Measurements from ENCODE around the gene TCF3.
"Not testable (repeated sequence)": the region's sequence is repeated elsewhere in the genome, so short reads cannot be mapped to it uniquely, and the experiment has no call there.

TCF3 gene

DNA sequence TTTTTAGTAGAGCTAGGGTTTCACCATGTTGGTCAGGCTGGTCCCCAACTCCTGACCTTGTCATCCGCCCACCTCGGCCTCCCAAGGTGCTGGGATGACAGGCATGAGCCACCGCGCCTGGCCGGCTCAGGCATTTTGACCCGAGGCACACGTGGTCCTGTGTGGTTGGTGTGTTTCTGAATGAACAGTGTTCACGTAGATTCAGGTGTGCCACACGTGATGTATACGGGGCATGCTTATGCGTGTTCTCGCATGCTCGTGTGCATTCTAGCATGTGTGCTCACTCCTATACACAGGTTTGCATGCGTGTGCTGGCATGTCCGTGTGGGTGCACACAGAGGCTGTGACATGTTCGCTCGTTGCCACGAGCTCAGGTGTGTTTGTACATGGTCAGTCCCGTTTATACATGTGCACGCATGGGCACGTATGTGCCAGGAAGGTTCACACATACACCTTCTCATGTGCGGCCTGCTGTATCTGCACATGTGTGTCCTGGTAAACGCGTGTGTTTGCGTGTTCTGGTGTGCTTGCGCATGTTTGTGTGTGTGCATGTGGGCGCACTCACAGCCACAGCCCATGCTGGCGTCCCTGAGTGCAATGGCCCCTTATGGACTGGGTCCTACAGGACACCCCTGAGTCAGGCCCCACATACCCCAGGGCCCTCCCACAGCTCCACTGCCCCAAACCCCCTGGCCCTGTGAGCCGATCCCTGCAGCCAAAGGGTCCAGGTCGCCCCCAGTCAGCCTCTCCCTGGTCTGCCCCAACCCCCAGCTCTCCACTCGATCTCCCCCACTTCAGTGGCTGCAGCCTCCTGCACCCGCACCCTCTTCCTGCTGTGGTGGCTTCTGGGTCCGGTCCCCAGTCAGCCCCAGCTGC lies 20.6 kb upstream of the TCF3 start:
- DNase-seq = no peak

DNA sequence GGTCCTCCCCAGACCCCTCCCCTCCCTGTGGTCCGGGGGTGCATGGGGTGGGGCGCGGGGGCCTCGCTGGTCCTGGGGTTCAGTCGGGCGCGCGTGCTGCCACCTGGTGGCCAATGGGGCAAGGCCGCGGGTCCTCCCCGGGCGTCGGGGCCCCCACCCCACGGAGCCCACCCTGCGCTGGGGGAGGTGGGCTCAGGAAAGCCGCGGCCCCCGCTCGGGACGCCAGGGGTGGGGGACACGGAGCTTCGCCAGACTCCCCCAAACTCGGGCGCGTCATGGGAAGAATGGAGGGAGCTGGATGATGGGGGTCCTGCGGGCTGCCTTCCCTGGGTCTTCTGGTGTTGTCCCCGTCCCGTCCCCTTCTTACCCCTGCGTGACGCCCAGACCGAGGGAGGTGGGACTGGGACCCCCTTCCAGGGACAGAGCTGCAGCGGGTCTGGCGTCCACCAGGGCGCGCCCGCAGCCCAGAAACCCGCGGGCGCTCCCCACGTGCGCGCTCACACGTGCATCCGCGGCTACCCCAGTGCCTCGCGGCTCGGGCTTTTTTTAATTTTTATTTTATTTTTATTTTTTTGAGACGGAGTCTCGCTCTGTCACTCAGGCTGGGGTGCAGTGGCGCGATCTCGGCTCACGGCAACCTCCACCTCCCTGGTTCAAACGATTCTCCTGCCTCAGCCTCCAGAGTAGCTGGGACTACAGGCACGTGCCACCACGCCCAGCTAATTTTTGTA lies 19.8 kb upstream of the TCF3 start:
- DNase-seq = no peak

DNA sequence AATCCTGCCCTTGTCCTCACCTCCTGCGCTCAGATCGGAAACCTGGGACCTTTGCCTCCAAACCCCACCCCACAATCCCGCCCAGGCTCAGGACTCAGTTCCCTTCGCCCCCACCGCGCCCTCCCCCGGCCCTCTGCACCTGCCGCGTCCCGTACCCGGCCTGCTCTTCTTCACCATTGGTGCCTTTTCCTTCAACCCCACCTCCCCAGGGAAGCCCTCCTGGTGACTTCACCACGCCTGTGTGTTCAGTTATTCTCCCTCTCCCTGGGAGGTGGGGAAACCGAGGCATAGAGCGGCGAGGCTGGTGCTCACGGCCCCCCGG lies 19.3 kb upstream of the TCF3 start:
- DNase-seq = no peak

DNA sequence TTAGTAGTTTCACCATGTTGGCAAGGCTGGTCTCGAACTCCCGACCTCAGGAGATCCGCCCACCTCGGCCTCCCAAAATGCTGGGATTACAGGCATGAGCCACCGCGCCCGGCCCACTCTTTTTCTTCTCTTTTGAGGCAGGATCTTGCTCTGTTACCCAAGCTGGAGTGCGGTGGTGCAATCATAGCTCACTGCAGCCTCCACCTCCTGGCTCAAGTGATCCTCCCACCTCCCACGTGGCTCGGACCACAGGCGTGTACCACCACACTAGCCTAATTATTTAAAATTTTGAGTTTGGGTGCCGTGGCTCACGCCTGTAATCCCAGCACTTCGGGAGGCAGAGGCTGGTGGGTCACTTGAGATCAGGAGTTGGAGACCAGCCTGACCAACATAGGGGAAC lies 18.3 kb upstream of the TCF3 start:
- not testable (repeated sequence) for DNase-seq

DNA sequence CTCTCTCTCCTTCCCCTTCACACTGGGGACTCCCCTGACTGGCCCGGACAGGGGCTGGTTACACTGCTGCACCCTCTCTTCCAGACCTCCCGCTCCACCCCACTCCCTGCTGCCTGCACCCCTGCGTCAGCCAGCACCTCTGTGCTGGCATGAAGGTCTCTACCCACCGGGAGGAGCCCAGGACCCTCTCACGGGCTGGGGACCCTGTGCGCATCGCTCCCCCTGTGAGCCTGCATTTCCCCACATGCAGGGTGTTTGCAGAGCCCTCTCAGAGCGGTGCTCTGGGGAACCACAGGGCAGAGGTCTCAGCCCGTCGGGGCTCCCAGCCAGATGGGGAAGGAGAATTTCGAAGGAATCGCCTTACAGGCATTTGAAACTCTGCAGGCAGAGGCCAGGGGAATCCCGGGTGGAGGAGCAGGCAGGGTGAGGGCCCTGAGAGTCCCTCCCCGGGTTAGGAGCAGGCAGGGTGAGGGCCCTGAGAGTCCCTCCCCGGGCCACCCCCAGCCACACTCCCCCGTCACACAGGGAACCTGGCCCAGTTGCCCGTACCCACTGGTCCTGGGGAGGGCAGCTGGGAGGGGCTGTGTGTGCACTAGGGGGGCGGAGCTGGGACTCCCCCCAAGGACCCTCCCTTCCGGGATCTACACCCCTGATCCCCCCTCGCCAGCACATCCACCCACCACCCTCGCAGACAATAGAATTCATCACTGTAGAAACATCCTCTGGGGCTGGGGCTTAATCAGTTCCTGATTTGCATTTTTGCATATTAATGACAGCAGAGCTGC lies 16.3 kb upstream of the TCF3 start:
- no peak for DNase-seq

DNA sequence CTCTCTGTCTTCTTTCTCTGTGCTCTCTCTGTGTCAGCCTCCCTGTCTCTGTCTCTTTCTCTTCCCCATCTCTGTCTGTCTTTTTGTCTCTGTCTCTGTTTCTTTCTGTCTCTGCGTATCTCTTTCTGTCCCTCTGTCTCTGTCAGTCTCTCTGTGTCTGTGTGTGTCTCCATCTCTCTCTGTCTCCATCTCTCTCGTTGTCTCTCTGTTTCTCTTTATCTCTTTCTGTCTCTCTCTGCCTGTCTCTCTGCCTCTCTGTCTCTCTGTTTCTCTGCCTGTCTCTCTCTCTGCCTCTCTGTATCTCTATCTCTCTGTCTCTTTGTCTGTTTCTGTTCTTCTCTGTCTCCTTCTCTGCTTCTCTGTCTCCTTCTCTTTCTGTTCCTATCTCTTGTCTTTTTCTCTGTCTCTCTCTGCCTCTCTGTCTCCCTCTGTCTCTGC lies 15.7 kb upstream of the TCF3 start:
- DNase-seq = no peak

DNA sequence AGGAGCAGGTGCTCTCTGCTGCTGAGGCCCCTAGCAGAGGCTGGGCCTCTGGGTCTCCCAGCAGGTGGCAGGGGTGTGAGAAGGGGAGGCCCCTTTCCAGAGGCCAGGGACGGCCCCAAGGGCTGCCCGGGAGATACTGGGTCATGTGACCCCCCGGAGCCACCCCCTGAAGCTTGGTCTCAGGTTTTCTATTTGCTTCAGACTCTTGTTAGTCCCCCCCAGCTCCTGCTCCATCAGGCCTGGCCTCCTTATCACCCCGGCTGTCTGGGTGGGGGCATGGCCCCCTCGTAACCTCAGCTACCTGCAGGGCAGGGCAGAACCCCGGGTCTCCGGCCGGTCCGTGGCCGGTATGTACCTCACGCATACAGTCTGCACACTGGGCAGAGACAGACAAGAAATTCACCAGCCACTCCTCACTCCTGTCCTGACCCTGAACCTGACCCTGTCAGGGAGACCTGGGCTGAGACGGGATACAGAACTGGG lies 13.2 kb upstream of the TCF3 start:
- DNase-seq = no peak

DNA sequence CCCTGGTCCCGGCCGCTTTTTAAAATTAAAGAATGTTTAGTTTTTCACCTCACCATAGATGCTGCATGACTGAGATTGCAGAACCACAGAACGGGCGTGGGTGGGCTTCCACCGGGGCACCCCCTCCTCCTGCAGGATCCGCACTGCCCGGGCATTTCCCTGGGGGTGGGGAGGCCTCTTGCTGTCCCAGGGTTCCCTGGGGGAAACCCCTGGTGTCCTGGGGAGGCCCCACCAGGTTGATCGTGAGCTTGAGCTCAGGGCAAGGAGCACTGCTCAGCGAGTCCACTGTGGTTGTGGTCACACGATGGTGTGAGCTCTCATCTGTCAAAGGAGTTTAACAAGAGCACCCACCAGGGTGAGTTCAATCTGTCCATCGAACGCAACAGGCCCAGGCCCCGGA lies 11.4 kb upstream of the TCF3 start:
- DNase-seq = no peak

DNA sequence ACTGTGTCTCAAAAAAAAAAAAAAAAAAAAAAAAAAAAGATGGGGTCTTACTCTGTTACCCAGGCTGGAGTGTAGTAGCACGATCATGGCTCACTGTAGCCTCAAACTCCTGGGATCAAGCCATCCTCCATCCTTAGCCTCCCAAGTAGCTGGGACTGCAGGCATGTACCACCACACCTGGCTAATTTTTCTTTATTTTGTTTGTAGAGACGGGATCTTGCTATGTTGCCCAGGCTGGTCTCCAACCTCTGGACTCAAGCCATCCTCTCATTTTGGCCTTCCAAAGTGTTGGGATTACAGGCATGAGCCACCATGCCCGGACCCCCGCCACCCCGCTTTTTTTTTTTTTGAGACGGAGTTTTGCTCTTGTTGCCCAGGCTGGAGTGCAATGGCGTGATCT lies 10.8 kb upstream of the TCF3 start:
- DNase-seq = not testable (repeated sequence)

DNA sequence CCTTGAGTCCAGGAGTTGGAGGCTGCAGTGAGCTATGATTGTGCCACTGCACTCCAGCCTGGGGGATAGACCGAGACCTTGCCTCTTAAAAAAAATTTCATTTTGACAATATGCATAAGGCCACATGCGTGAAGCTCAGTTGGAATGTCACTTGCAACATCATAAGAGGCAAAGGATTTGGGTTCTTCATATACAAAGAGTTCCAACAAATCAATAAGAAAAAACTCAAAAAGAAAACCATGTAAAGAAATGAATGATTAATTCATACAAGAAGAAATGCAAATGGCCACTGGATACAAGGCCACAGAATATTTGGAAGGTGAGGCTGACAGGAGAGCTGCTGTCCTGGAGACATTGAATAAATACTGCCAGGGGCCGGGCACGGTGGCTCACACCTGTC lies 9.6 kb upstream of the TCF3 start:
- no peak for DNase-seq

DNA sequence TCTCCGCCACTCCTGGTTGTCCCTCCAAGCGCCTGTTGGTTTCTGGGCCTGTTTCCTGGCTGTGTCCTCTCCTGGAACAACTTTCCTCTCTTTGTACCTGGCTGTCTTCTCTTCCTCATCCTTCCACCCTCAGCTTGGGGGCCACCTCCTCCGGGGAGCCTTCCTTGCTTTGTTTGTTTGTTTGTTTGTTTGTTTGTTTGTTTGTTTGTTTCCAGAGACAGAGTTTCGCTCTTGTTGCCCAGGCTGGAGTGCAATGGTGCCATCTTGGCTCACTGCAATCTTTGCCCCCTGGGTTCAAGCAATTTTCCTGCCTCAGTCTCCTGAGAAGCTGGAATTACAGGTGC lies 6.6 kb upstream of the TCF3 start:
- DNase-seq = no peak

DNA sequence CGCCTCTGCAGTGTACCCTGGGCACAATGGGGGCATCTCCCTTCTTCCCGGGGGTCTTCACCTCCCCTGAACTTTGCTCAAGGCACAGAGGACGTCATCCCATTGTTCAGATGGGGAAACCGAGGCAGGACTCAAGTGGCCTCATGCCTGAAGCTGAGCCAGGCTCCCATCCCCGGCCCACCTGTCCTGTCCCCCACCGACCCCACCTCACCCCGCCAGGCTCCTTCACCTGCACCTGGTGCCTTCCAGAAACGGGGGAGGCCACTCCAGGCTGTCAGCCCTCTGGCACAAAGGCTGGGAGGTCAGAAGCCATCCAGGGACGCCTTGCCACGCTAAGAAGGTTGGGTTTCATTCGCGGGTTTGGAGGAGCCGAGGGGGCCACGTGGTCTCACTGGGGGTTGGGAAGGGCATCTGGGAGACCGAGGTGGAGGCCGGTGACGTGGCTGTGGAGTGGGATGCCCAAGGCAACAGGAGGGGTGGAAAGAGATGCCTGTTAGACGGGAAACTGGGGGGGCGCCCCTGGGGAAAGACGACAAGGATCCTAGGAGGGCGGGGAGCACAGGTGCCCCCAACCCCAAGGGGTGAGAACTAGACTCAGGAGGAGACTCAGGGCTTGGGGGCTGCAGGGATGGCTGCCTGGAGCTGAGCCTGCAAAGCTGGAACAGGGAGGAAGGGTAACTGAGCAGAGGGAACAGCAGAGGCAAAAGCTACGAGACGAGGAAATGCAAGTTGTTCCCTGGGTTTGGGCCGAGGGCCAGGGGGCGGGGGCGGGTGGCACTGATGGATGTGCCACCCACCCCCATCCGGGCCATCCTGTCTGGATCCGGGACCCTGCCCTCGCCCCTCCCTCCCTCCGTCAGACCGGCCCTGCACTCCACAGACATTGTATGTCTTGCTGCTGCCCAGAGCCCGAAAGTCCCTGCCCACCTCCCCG lies 6.0 kb upstream of the TCF3 start:
- no peak for DNase-seq

DNA sequence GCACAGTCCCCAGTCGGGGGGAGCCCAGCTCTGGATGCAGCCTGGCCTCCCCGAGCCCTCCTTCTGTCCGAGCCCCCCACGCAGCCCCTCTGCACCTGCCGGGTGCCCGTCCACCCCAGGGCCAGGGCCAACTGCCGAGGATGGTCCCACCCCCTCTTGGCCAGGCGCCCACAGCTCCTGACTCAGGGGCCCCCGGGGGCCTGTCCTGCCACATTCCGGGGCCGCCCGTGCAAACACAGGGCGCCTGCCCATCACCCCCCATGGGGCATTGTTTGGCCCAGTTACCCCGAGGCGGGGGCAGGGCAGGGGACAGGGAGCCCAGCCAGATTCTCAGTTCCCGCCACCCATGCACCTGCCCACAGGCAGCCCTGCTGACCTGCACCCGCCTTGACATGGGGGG lies 5.3 kb upstream of the TCF3 start:
- DNase-seq = no peak

DNA sequence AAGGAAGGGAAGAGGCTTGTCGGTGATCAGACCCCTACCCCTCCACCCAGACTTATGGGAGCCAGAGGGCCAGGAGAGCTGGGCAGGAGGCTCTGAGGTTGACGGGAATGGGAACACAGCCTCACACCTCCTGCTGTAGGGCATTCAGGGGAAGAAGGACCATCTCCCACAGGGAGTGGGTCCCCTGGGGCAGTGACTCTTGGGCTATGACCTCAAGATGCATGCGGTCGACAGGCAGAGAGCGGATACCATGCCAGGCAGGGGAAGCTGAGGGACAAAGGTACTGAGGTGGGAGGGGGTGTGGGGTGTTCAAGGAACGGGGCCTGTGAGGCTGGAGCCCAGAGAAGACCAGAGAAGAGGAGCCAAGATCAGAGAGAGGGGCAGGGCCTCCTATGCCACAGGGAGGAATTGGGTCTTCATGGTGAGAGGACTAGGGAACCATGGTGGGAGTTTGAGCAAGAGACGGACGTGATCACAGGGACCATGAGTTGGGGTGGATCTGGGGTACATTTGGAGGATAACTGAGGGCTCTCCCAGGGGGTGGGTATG lies 4.6 kb upstream of the TCF3 start:
- DNase-seq = no peak

DNA sequence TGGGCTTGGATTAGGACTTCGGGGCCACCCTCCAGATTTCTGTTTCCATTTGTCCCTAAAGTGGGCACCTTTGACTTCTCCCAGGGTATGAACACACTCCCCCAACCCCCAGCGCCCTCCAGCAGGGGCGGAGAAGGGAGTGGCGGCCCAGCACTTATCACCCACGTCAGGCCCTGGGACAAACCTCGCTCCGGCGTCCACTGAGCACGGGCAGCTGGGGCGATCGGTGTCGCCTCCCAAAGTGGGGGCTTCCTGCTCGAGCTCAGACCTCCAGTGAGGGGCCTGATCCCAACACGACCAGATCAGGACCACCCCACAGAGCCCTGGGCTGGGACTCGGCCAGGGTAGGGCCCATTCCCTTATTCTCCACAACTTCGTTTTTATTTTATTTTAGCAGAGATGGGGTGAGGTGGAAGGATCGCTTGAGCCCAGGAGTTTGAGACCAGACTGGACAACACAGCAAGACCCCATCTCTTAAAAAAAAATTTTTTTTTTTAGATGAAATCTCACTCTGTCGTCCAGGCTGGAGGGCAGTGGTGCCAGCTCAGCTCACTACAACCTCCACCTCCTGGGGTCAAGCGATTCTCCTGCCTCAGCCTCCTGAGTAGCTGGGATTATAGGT lies 3.7 kb upstream of the TCF3 start:
- DNase-seq = no peak

DNA sequence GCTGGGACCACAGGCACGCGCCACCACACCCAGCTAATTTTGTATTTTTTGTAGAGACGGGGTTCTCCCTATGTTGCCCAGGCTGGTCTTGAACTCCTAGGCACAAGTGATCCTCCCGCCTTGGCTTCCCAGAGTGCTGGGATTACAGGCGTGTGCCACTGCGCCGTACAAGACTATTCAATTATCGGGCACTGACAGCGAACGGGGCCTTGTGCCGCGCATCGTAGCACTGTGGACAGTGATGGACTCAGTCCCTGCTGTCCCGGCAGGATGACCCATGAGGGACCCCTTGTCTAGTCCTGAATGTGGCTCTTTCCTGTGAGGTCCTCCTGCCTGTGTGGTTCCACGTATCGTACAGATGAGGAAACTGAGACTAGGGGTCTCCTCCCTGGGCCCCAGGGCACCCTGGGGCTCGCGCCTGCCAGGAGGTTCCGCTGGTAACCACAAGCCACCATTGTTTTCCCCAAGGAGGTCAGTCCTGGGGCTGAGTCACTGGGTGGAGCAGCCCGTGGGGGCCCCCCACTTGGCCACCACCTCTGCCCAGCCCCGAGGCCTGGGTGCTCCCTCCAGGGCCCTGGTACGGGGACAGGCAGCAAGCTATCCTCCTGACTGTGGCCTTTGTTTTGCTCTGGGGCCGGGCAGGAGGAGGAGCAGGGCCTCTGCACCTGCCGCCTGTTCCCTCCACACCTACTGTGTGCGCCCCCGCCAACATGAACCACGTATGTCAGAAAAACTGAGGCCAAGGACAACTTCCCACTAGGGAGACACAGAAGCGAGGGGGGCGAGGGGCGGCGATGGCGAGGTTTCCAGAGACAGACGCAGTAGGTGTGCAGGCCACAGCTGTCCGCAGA lies 2.9 kb upstream of the TCF3 start:
- DNase-seq = no peak

DNA sequence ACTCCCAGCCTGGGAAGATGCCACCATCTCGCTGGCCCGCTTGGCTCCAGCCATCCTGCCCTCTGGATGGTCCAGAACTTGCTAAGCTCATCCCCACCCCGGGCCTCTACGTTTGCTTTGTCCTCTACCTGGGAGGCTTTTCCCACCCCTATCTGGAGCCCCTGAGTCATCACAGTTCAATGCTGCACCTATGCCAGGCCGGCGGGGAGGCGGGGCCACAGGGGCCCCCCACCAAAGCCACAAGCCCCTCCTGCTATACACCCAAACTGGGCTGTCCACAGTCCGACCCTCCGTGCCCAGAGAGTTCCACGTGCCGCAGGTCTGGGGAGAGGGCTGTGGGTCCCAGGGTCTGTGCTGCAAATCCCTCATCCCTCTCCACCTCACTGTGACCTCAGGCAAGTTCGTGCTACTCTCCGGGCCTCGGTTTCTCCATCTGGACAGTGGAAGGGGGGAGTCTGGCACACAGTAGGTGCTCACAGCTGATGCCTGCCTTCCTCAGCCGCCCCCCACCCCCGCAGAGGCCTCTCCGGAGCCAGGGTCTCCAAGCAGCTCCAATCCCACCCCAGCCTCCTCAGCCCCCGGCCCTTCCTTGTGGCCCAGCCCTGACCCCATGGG lies 1.9 kb upstream of the TCF3 start:
- DNase-seq = no peak

DNA sequence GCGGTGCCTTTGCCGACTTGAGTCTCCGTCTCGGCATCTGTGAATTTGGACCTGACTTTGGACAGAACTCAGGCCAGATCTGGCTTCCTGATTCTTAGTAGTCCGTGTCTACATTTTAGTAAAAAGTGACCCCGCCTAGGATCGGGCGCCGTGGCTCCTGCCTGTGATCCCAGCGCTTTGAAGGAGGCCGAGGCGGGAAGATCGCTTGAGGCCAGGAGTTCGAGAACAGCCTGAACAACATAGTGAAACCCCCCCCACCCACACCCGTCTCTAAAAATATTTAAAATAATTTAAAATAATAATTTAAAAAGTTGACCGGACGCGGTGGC lies 849 bp upstream of the TCF3 start:
- DNase-seq = no peak

DNA sequence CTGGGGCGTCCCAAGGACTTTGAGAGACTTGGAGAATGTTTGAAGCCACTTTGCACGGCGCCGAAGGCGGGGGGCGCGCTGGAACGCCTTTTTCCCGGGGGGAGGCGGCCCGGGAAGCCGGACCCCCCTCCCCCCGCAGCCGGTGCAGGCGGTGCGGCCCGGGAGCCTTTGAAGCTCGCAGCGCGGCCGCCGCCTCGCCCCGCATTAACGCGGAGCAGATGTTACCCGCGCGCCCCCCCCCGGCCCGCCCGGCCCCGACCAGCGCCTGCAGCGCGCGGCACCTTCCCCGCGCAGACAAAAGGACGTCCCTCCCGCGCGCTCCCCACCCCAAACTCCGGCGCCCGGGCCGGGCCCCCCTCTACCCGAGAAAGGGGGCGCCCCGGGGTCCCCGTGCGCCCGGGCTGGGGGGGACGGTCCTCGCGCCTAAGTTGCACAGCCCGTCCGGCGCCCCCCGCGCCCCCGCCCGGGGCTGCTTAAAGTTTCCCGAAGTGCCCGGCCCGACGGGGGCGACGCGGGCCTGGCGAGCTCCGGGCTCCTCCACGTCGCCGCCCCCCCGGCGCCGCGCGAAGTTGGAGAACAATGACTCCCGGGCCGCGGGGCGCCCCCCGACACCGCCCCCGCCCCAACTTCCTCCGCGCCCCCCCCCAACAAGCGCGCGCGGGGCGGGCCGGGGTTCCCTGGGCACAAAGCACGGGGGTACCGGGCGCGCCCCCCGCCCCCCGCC lies 685 bp downstream of the TCF3 start:
- no peak for DNase-seq
